ENCODE measurements around the gene PSMC1.

The PSMC1 gene

GRCh38 chr14:90319173-90319572, 62.8 kb downstream of the PSMC1 start:
- no peaks in the 10 kb centered on the region for H3K4me1 ChIP-seq (ENCODE audit: insufficient read depth, insufficient read length)

GRCh38 chr14:90319634-90320541, 63.5 kb downstream of the PSMC1 start:
- TF ChIP-seq ZNF274 (IDR thresholded peaks at IDR 0.05; ENCODE audit: low read depth, low read length) (no peak), SUZ12 (IDR thresholded peaks at IDR 0.05; ENCODE audit: extremely low read depth, insufficient read depth, insufficient read length) (no peak), YY1 (IDR thresholded peaks at IDR 0.05; ENCODE audit: insufficient read depth, insufficient read length) (no peak)
- H3K27me3 ChIP-seq (ENCODE audit: insufficient read depth, insufficient read length), result no peaks in the 10 kb centered on the region
- H3K9me3 ChIP-seq (ENCODE audit: insufficient read depth, low read length), result no peaks in the 10 kb centered on the region
- H3K4me3 ChIP-seq (ENCODE audit: insufficient read length, low read depth), result no peak overlapping the region
- H3K36me3 ChIP-seq (ENCODE audit: insufficient read depth, insufficient read length, low read length), result peaks cover 17% of the 10 kb centered on the region
- DNase-seq (ENCODE audit: low read depth, low spot score), result no peak
- H3K4me1 ChIP-seq (ENCODE audit: insufficient read depth, insufficient read length), result no peaks in the 10 kb centered on the region
- H3K9ac ChIP-seq (ENCODE audit: insufficient read length, low read depth), result no peak overlapping the region

More at GRCh38 chr14:90319173-90319572, 62.8 kb downstream of the PSMC1 start:
- Histone ChIP-seq H3K9ac (ENCODE audit: insufficient read length, low read depth) (no peak overlapping the region), H3K4me3 (ENCODE audit: insufficient read length, low read depth) (no peak overlapping the region), H3K36me3 (ENCODE audit: insufficient read depth, insufficient read length, low read length) (peaks cover 21% of the 10 kb centered on the region), H3K27me3 (ENCODE audit: insufficient read depth, insufficient read length) (no peaks in the 10 kb centered on the region), H3K9me3 (ENCODE audit: insufficient read depth, low read length) (no peaks in the 10 kb centered on the region)
- TF ChIP-seq YY1 (IDR thresholded peaks at IDR 0.05; ENCODE audit: insufficient read depth, insufficient read length) (no peak), ZNF274 (IDR thresholded peaks at IDR 0.05; ENCODE audit: low read depth, low read length) (no peak), SUZ12 (IDR thresholded peaks at IDR 0.05; ENCODE audit: extremely low read depth, insufficient read depth, insufficient read length) (no peak)
- no peak for DNase-seq (ENCODE audit: low read depth, low spot score)

- no peaks in the 10 kb centered on the region for H3K4me1 ChIP-seq (ENCODE audit: insufficient read depth, insufficient read length)
- H3K27me3 ChIP-seq (ENCODE audit: insufficient read depth, insufficient read length), result no peaks in the 10 kb centered on the region
These were observed 65.5 kb downstream of the PSMC1 start for GRCh38 chr14:90321891-90322290.

More at GRCh38 chr14:90321891-90322290, 65.5 kb downstream of the PSMC1 start:
- no peak for TF ChIP-seq SUZ12 (IDR thresholded peaks at IDR 0.05; ENCODE audit: extremely low read depth, insufficient read depth, insufficient read length)
- H3K9ac ChIP-seq (ENCODE audit: insufficient read length, low read depth), result no peak overlapping the region
- no peak overlapping the region for H3K4me3 ChIP-seq (ENCODE audit: insufficient read length, low read depth)
- DNase-seq (ENCODE audit: low read depth, low spot score), result no peak
- no peaks in the 10 kb centered on the region for H3K9me3 ChIP-seq (ENCODE audit: insufficient read depth, low read length)
- peaks cover 8% of the 10 kb centered on the region for H3K36me3 ChIP-seq (ENCODE audit: insufficient read depth, insufficient read length, low read length)
